SK-N-SH treated with all-trans-retinoic acid at 6 μM for 48 hours (cell line): Measurements from ENCODE around the gene FAM227B.
"Not testable (repeated sequence)": the region's sequence is repeated elsewhere in the genome, so short reads cannot be mapped to it uniquely, and the experiment has no call there.

Experiments
- OSR1 ChIP-seq: fragments of 250-450 bp; sonication (Bioruptor Pico); IDR thresholded peaks from 2 replicates; pipeline ENCODE4 v1.8.0; 2022; ENCODE audit warnings: moderate library complexity, mild to moderate bottlenecking, inconsistent platforms
- RARB ChIP-seq: fragments of 250-450 bp; sonication (Bioruptor Pico); IDR thresholded peaks from 2 replicates; pipeline ENCODE4 v1.8.0; 2021; ENCODE audit warnings: mild to moderate bottlenecking, moderate library complexity
- ZFP30 ChIP-seq: fragments of 450-650 bp; formaldehyde crosslinking; IDR thresholded peaks from 2 replicates; pipeline ENCODE4 v1.5.0; 2022; ENCODE audit warnings: mild to moderate bottlenecking, moderate library complexity
- TF ChIP-seq, protein P1 (sequence below): fragments of 250-450 bp; sonication (Bioruptor Pico); IDR thresholded peaks from 2 replicates; pipeline ENCODE4 v1.5.1; 2021; ENCODE audit warnings: mild to moderate bottlenecking, moderate library complexity
- TF ChIP-seq, protein P2 (sequence below): fragments of 250-450 bp; sonication (Bioruptor Pico); IDR thresholded peaks from 2 replicates; pipeline ENCODE4 v1.8.0; 2020; ENCODE audit warnings: mild to moderate bottlenecking, moderate library complexity, borderline replicate concordance
- TF ChIP-seq, protein P3 (sequence below): fragments of 250-450 bp; sonication (Bioruptor Pico); IDR thresholded peaks from 2 replicates; pipeline ENCODE4 v1.5.1; 2020; ENCODE audit warnings: low read depth, mild to moderate bottlenecking, moderate library complexity

DNA sequence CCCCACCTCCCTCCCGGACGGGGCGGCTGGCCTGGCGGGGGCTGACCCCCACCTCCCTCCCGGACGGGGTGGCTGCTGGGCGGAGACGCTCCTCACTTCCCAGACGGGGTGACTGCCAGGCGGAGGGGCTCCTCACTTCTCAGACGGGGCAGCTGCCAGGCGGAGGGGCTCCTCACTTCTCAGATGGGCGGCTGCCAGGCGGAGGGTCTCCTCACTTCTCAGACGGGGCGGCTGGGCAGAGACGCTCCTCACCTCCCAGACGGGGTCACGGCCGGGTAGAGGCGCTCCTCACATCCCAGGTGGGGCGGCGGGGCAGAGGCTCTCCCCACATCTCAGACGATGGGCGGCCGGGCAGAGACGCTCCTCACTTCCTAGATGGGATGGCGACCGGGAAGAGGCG is 70.3 kb downstream of the FAM227B start:
- TF ChIP-seq, protein P1, sequence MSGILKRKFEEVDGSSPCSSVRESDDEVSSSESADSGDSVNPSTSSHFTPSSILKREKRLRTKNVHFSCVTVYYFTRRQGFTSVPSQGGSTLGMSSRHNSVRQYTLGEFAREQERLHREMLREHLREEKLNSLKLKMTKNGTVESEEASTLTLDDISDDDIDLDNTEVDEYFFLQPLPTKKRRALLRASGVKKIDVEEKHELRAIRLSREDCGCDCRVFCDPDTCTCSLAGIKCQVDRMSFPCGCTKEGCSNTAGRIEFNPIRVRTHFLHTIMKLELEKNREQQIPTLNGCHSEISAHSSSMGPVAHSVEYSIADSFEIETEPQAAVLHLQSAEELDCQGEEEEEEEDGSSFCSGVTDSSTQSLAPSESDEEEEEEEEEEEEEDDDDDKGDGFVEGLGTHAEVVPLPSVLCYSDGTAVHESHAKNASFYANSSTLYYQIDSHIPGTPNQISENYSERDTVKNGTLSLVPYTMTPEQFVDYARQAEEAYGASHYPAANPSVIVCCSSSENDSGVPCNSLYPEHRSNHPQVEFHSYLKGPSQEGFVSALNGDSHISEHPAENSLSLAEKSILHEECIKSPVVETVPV: not testable (repeated sequence)
- TF ChIP-seq, protein P2, sequence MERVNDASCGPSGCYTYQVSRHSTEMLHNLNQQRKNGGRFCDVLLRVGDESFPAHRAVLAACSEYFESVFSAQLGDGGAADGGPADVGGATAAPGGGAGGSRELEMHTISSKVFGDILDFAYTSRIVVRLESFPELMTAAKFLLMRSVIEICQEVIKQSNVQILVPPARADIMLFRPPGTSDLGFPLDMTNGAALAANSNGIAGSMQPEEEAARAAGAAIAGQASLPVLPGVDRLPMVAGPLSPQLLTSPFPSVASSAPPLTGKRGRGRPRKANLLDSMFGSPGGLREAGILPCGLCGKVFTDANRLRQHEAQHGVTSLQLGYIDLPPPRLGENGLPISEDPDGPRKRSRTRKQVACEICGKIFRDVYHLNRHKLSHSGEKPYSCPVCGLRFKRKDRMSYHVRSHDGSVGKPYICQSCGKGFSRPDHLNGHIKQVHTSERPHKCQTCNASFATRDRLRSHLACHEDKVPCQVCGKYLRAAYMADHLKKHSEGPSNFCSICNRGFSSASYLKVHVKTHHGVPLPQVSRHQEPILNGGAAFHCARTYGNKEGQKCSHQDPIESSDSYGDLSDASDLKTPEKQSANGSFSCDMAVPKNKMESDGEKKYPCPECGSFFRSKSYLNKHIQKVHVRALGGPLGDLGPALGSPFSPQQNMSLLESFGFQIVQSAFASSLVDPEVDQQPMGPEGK (CRISPR knock-in tag): not testable (repeated sequence)
- TF ChIP-seq RARB, ZFP30, OSR1 (CRISPR knock-in tag): not testable (repeated sequence)
- TF ChIP-seq, protein P3, sequence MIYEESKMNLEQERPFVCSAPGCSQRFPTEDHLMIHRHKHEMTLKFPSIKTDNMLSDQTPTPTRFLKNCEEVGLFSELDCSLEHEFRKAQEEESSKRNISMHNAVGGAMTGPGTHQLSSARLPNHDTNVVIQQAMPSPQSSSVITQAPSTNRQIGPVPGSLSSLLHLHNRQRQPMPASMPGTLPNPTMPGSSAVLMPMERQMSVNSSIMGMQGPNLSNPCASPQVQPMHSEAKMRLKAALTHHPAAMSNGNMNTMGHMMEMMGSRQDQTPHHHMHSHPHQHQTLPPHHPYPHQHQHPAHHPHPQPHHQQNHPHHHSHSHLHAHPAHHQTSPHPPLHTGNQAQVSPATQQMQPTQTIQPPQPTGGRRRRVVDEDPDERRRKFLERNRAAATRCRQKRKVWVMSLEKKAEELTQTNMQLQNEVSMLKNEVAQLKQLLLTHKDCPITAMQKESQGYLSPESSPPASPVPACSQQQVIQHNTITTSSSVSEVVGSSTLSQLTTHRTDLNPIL (CRISPR knock-in tag): not testable (repeated sequence)
